Calu3 (cell line): Measurements from ENCODE around the gene ALPG. TPM values are rescaled to one million over a fixed set of nuclear protein-coding genes. Genes with fewer than 3 reads are reported as not detected.
"Not testable (repeated sequence)": the region's sequence is repeated elsewhere in the genome, so short reads cannot be mapped to it uniquely, and the experiment has no call there.

Source experiments
- BruUV-seq: library from RNA; stranded (reverse); fragments of 400-500 nt; replicated peaks from 2 replicates; lab custom pipeline; 2021; lab: Mats Ljungman, UMichigan
- CTCF ChIA-PET: fragments of 300-600 bp; sonication (Branson Sonifier 250); formaldehyde crosslinking; loops from one replicate; lab custom pipeline; 2022; ENCODE audit warnings: antibody characterized with exemption; lab: Charles Lee
- DNase-seq: peaks from one replicate; pipeline ENCODE4 v3.0.0; 2022
- H3K27ac Mint-ChIP-seq: one replicate; pipeline ENCODE4 v1.8.0; 2022; ENCODE audit warnings: mixed read lengths; ENCODE audit not compliant: unreplicated experiment
- H3K27me3 Mint-ChIP-seq: one replicate; pipeline ENCODE4 v1.8.0; 2022; ENCODE audit warnings: mixed read lengths; ENCODE audit not compliant: unreplicated experiment
- H3K36me3 Mint-ChIP-seq: one replicate; pipeline ENCODE4 v1.8.0; 2022; ENCODE audit warnings: mild to moderate bottlenecking, moderate library complexity, mixed read lengths; ENCODE audit not compliant: insufficient read depth, unreplicated experiment
- H3K4me1 Mint-ChIP-seq: one replicate; pipeline ENCODE4 v1.8.0; 2022; ENCODE audit warnings: mild to moderate bottlenecking, low read depth, mixed read lengths; ENCODE audit not compliant: unreplicated experiment
- H3K4me3 Mint-ChIP-seq: one replicate; pipeline ENCODE4 v1.8.0; 2022; ENCODE audit warnings: mild to moderate bottlenecking, low read depth, moderate library complexity, mixed read lengths; ENCODE audit not compliant: unreplicated experiment
- H3K9me3 Mint-ChIP-seq: one replicate; pipeline ENCODE4 v1.8.0; 2022; ENCODE audit warnings: low read depth, mixed read lengths; ENCODE audit not compliant: unreplicated experiment
- CTCF ChIP-seq: fragments of 200-600 bp; IDR thresholded peaks from one replicate; pipeline ENCODE4 v1.8.0; 2022; ENCODE audit warnings: antibody characterized with exemption; ENCODE audit not compliant: unreplicated experiment
- intact Hi-C: fragments of 100-400 bp; cut with micrococcal nuclease; formaldehyde crosslinking; loops from one replicate; pipeline ENCODE4 v1.10.0; 2022; ENCODE audit not compliant: unreplicated experiment
- total RNA-seq: library from RNA; stranded (reverse); gene quantifications from 2 replicates; pipeline ENCODE4 v1.2.3, GENCODE V29; 2022

ALPG gene
- total RNA-seq, 1 experiment from 2014 or later: not detected

DNA sequence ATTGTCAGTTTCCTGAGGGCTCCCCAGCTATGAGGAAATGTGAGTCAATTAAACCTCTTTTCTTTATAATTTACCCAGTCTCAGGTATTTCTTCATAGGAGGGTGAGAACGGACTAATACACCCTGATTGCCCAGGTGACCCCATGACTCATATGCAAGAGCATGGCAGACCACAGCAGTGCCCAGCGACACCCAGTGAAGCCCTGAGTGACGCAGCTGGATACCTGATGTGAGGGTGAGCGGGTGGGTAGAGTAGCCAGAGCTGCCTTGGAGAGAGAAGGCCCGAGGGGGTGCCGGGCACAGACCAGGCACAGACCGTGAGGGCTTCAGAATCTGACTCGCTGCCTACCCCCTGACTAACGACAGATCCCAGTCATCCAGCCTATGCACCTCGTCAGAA is 15.4 kb downstream of the ALPG start:
- CTCF ChIA-PET: no interaction called here
- Mint-ChIP-seq H3K4me1 (peaks cover 20% of the 10 kb centered on the region), H3K36me3 (peaks cover 7% of the 10 kb centered on the region), H3K27ac (peak overlapping the region; percentile 69), H3K4me3 (peak overlapping the region; percentile 43), H3K9me3 (peaks cover 7% of the 10 kb centered on the region), H3K27me3 (peaks cover 48% of the 10 kb centered on the region)
- no TSS peak for BruUV-seq
- intact Hi-C loops: no loop called here
- TF ChIP-seq CTCF: no peak
- no peak for DNase-seq

DNA sequence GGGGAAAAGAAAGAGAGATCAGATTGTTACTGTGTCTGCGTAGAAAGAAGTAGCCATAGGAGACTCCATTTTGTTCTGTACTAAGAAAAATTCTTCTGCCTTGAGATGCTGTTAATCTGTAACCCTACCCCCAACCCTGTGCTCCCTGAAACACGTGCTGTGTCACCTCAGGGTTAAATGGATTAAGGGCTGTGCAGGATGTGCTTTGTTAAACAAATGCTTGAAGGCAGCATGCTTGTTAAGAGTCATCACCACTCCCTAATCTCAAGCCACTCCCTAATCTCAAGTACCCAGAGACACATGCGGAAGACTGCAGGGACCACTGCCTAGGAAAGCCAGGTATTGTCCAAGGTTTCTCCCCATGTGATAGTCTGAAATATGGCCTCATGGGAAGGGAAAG is 16.4 kb downstream of the ALPG start:
- BruUV-seq, H3K36me3 Mint-ChIP-seq, H3K4me3 Mint-ChIP-seq, DNase-seq, H3K9me3 Mint-ChIP-seq, intact Hi-C loops, H3K27ac Mint-ChIP-seq: not testable (repeated sequence)
- H3K27me3 Mint-ChIP-seq: peaks cover 45% of the 10 kb centered on the region
- CTCF ChIA-PET: interaction anchor here (0.6 kb wide), 1 partner anchor 7 kb away, joined by 3 read pairs; no protein-coding TSS in a partner anchor
- H3K4me1 Mint-ChIP-seq: peaks cover 19% of the 10 kb centered on the region

- intact Hi-C loops: not testable (repeated sequence)
Observed at GRCh38 chr2:232423407-232423806, 16.8 kb downstream of the ALPG start.

GRCh38 chr2:232431705-232432590 is 25.3 kb downstream of the ALPG start:
- H3K27ac Mint-ChIP-seq: no peak overlapping the region
- CTCF ChIA-PET: interaction anchor here (0.6 to 0.8 kb wide), 2 partner anchors 34 to 673 kb away, joined by 3 to 4 read pairs; no protein-coding TSS in a partner anchor
- H3K27me3 Mint-ChIP-seq: no peaks in the 10 kb centered on the region
- H3K36me3 Mint-ChIP-seq: no peaks in the 10 kb centered on the region
- H3K4me1 Mint-ChIP-seq: no peaks in the 10 kb centered on the region
- BruUV-seq: no TSS peak
- no peak for DNase-seq
- TF ChIP-seq CTCF: no peak
- H3K4me3 Mint-ChIP-seq: no peak overlapping the region
- intact Hi-C loops: no loop called here
- H3K9me3 Mint-ChIP-seq: no peaks in the 10 kb centered on the region

More at GRCh38 chr2:232423407-232423806, 16.8 kb downstream of the ALPG start:
- H3K4me3 Mint-ChIP-seq, H3K36me3 Mint-ChIP-seq, CTCF ChIA-PET, H3K9me3 Mint-ChIP-seq, H3K27ac Mint-ChIP-seq, DNase-seq, BruUV-seq: not testable (repeated sequence)
- Mint-ChIP-seq H3K4me1 (peaks cover 15% of the 10 kb centered on the region), H3K27me3 (peaks cover 41% of the 10 kb centered on the region)

- CTCF ChIA-PET: interaction anchor here (0.8 kb wide), 1 partner anchor 35 kb away, joined by 4 read pairs; no protein-coding TSS in a partner anchor
- no TSS peak for BruUV-seq
- no peak overlapping the region for H3K27ac Mint-ChIP-seq
- no peaks in the 10 kb centered on the region for H3K9me3 Mint-ChIP-seq
- no peaks in the 10 kb centered on the region for H3K4me1 Mint-ChIP-seq
- no peak for DNase-seq
- no peak for TF ChIP-seq CTCF
- H3K27me3 Mint-ChIP-seq: no peaks in the 10 kb centered on the region
- intact Hi-C loops: no loop called here
- no peaks in the 10 kb centered on the region for H3K36me3 Mint-ChIP-seq
- no peak overlapping the region for H3K4me3 Mint-ChIP-seq
Observed at GRCh38 chr2:232432598-232433184, 26.0 kb downstream of the ALPG start.

GRCh38 chr2:232433622-232434021 is 27.0 kb downstream of the ALPG start:
- H3K36me3 Mint-ChIP-seq, intact Hi-C loops, H3K27me3 Mint-ChIP-seq, H3K4me1 Mint-ChIP-seq, DNase-seq, CTCF ChIA-PET, H3K27ac Mint-ChIP-seq, H3K9me3 Mint-ChIP-seq, H3K4me3 Mint-ChIP-seq, BruUV-seq: not testable (repeated sequence)
